ENCODE data around the gene FAM83E. TPM values are rescaled to one million over a fixed set of nuclear protein-coding genes. Genes with fewer than 3 reads are reported as not detected.
"Not testable (repeated sequence)": the region's sequence is repeated elsewhere in the genome, so short reads cannot be mapped to it uniquely, and the experiment has no call there.

FAM83E gene
- total RNA-seq, 1 donor from 2014 or later, result 143 TPM

- DNase-seq (ENCODE audit: low spot score), result no peak
These were observed 3.0 kb downstream of the FAM83E start for GRCh38 chr19:48611872-48612271.

GRCh38 chr19:48609571-48610108, 5.2 kb downstream of the FAM83E start:
- DNase-seq (ENCODE audit: low spot score), result no peak

GRCh38 chr19:48608798-48609263, 6.0 kb downstream of the FAM83E start:
- DNase-seq (ENCODE audit: low spot score), result no peak

- DNase-seq (ENCODE audit: low spot score), result no peak
These were observed 7.5 kb downstream of the FAM83E start for GRCh38 chr19:48607359-48607755.

GRCh38 chr19:48606463-48607358, 8.2 kb downstream of the FAM83E start, which contains the start of gene SPACA4:
Gene SPACA4, plus strand, starts transcription at chr19:48606742. Its CDS starts 237 bp downstream, at chr19:48606979.
- no peak for DNase-seq (ENCODE audit: low spot score)

- no peak for DNase-seq (ENCODE audit: low spot score)
These were observed 11.0 kb downstream of the FAM83E start for GRCh38 chr19:48603850-48604249.

GRCh38 chr19:48603449-48603848, 11.4 kb downstream of the FAM83E start:
- DNase-seq (ENCODE audit: low spot score), result no peak

GRCh38 chr19:48603001-48603400, 11.9 kb downstream of the FAM83E start:
- DNase-seq (ENCODE audit: low spot score), result no peak

GRCh38 chr19:48600679-48601417, 14.0 kb downstream of the FAM83E start:
- DNase-seq (ENCODE audit: low spot score), result no peak

- no peak for DNase-seq (ENCODE audit: low spot score)
These were observed 15.7 kb downstream of the FAM83E start for GRCh38 chr19:48598996-48599700.

GRCh38 chr19:48596679-48597465, 18.0 kb downstream of the FAM83E start:
- no peak for DNase-seq (ENCODE audit: low spot score)

- no peak for DNase-seq (ENCODE audit: low spot score)
These were observed 18.6 kb downstream of the FAM83E start for GRCh38 chr19:48596237-48596636.

GRCh38 chr19:48595833-48596232, 19.0 kb downstream of the FAM83E start:
- no peak for DNase-seq (ENCODE audit: low spot score)

- DNase-seq (ENCODE audit: low spot score), result no peak
These were observed 19.7 kb downstream of the FAM83E start for GRCh38 chr19:48595171-48595570.

GRCh38 chr19:48591021-48591420, 23.9 kb downstream of the FAM83E start:
- DNase-seq (ENCODE audit: low spot score), result no peak

GRCh38 chr19:48588670-48589401, 26.0 kb downstream of the FAM83E start:
- peak; percentile 92 for DNase-seq (ENCODE audit: low spot score)

GRCh38 chr19:48587387-48587786, 27.5 kb downstream of the FAM83E start:
- no peak for DNase-seq (ENCODE audit: low spot score)

- DNase-seq (ENCODE audit: low spot score), result no peak
These were observed 32.7 kb downstream of the FAM83E start for GRCh38 chr19:48582168-48582567.

- no peak for DNase-seq (ENCODE audit: low spot score)
These were observed 36.0 kb downstream of the FAM83E start for GRCh38 chr19:48578891-48579290.

- not testable (repeated sequence) for DNase-seq (ENCODE audit: low spot score)
These were observed 37.0 kb downstream of the FAM83E start for GRCh38 chr19:48577908-48578307.
